Endodermal cell (in vitro differentiated cells): ENCODE results near the gene HRH1. TPM values are rescaled to one million over a fixed set of nuclear protein-coding genes. Genes with fewer than 3 reads are reported as not detected.
"Not testable (repeated sequence)": the region's sequence is repeated elsewhere in the genome, so short reads cannot be mapped to it uniquely, and the experiment has no call there.

Experiments used
- DNase-seq: peaks from one replicate; pipeline ENCODE4 v3.0.0-alpha.2; 2017
- H3K27ac ChIP-seq: 2 replicates; pipeline ENCODE4 v1.5.1; 2013; ENCODE audit warnings: mild to moderate bottlenecking, low read depth, low read length, moderate library complexity
- H3K27me3 ChIP-seq: 2 replicates; pipeline ENCODE4 v1.6.1; 2013; ENCODE audit warnings: mild to moderate bottlenecking, low read length, moderate library complexity; ENCODE audit not compliant: insufficient read depth, control insufficient read depth, poor library complexity, severe bottlenecking
- H3K36me3 ChIP-seq: 2 replicates; pipeline ENCODE4 v1.7.0; 2013; ENCODE audit warnings: mild to moderate bottlenecking, low read length, moderate library complexity; ENCODE audit not compliant: control insufficient read depth, insufficient read depth
- H3K4me1 ChIP-seq: one replicate; pipeline ENCODE4 v1.7.0; 2013; ENCODE audit warnings: low read length; ENCODE audit not compliant: control insufficient read depth, insufficient read depth
- H3K4me3 ChIP-seq: 2 replicates; pipeline ENCODE4 v1.5.1; 2013; ENCODE audit warnings: mild to moderate bottlenecking, low read length, moderate library complexity
- H3K9ac ChIP-seq: 2 replicates; pipeline ENCODE4 v1.6.1; 2013; ENCODE audit warnings: mild to moderate bottlenecking, low read length, moderate library complexity; ENCODE audit not compliant: poor library complexity, severe bottlenecking; ENCODE audit errors: extremely low read depth
- H3K9me3 ChIP-seq: 2 replicates; pipeline ENCODE4 v1.6.1; 2013; ENCODE audit warnings: mild to moderate bottlenecking, low read length, moderate library complexity; ENCODE audit not compliant: control insufficient read depth
- H3K27ac Mint-ChIP-seq: 2 replicates; pipeline ENCODE4 v1.8.0; 2020; ENCODE audit warnings: mixed read lengths
- H3K27me3 Mint-ChIP-seq: 2 replicates; pipeline ENCODE4 v1.8.0; 2021; ENCODE audit warnings: mild to moderate bottlenecking, mixed read lengths; ENCODE audit not compliant: insufficient read depth
- H3K36me3 Mint-ChIP-seq: 2 replicates; pipeline ENCODE4 v1.8.0; 2020; ENCODE audit warnings: low read depth, mixed read lengths
- H3K4me1 Mint-ChIP-seq: 2 replicates; pipeline ENCODE4 v1.8.0; 2020; ENCODE audit warnings: mixed read lengths
- H3K4me3 Mint-ChIP-seq: 2 replicates; pipeline ENCODE4 v1.8.0; 2020; ENCODE audit warnings: mild to moderate bottlenecking, moderate library complexity, mixed read lengths
- H3K9me3 Mint-ChIP-seq: 2 replicates; pipeline ENCODE4 v1.8.0; 2020; ENCODE audit warnings: mild to moderate bottlenecking, mixed read lengths
- CTCF ChIP-seq: fragments of 200-600 bp; sonication (generic); conservative IDR thresholded peaks from 2 replicates; pipeline ENCODE4 v1.5.0; 2021; ENCODE audit warnings: antibody characterized with exemption, mild to moderate bottlenecking
- WGBS, 2 experiments: methylation state at CpG; one replicate each; pipeline versions ENCODE4 v1.1.5 to v1.1.7; 2013; ENCODE audit warnings: missing lambda C conversion rate in 2 of 2, mixed read lengths in 1 of 2; ENCODE audit not compliant: insufficient coverage in 1 of 2, insufficient read length in 1 of 2; 5-methylcytosine and 5-hydroxymethylcytosine counted together
- total RNA-seq, 2 donors: library from RNA; stranded (reverse); fragmentation: NEBNext Ultra II Directional in 1 of 2; extraction: Animal tissue kit (Norgen Biotek cat#: 25700) in 1 of 2; gene quantifications; 2 replicates in 1 of 2; 3 replicates in 1 of 2; pipeline ENCODE4 v1.2.1, GENCODE V29; 2021

Gene HRH1
- total RNA-seq, 2 donors from 2014 or later = 0.13 TPM; not detected in 1

- Histone ChIP-seq H3K9me3 (no peaks in the 10 kb centered on the region), H3K36me3 (no peaks in the 10 kb centered on the region), H3K4me1 (no peaks in the 10 kb centered on the region), H3K27me3 (no peaks in the 10 kb centered on the region), H3K27ac (no peak overlapping the region), H3K4me3 (no peak overlapping the region), H3K9ac (no peak overlapping the region)
- H3K9me3 Mint-ChIP-seq = no peaks in the 10 kb centered on the region
- peaks cover 13% of the 10 kb centered on the region for H3K27me3 Mint-ChIP-seq
- WGBS, 2 experiments = 92% methylated on average over 7 of the region's 7 CpGs
- H3K4me1 Mint-ChIP-seq = no peaks in the 10 kb centered on the region
- H3K36me3 Mint-ChIP-seq = no peaks in the 10 kb centered on the region
- no peak overlapping the region for H3K4me3 Mint-ChIP-seq
- no peak overlapping the region for H3K27ac Mint-ChIP-seq
- DNase-seq = no peak
- no peak for TF ChIP-seq CTCF
Observed at GRCh38 chr3:11130385-11130784, 23.9 kb upstream of the HRH1 start.

- TF ChIP-seq CTCF = no peak
- no peaks in the 10 kb centered on the region for H3K36me3 Mint-ChIP-seq
- Histone ChIP-seq H3K9me3 (no peaks in the 10 kb centered on the region), H3K27ac (no peak overlapping the region), H3K4me3 (no peak overlapping the region), H3K36me3 (no peaks in the 10 kb centered on the region), H3K9ac (no peak overlapping the region), H3K27me3 (no peaks in the 10 kb centered on the region), H3K4me1 (no peaks in the 10 kb centered on the region)
- H3K4me1 Mint-ChIP-seq = no peaks in the 10 kb centered on the region
- no peak overlapping the region for H3K4me3 Mint-ChIP-seq
- no peak overlapping the region for H3K27ac Mint-ChIP-seq
- DNase-seq = no peak
- H3K27me3 Mint-ChIP-seq = peaks cover 9% of the 10 kb centered on the region
- WGBS, 2 experiments = 64 to 71% methylated on average over 3 to 5 of the region's 5 CpGs
- no peaks in the 10 kb centered on the region for H3K9me3 Mint-ChIP-seq
Observed at GRCh38 chr3:11131371-11131770, 22.9 kb upstream of the HRH1 start.

- not testable (repeated sequence) for H3K27me3 Mint-ChIP-seq, H3K36me3 Mint-ChIP-seq, DNase-seq, H3K9me3 ChIP-seq, H3K27me3 ChIP-seq, H3K27ac Mint-ChIP-seq, H3K9me3 Mint-ChIP-seq, H3K36me3 ChIP-seq, H3K4me3 Mint-ChIP-seq, H3K9ac ChIP-seq, H3K27ac ChIP-seq, H3K4me3 ChIP-seq, H3K4me1 ChIP-seq, H3K4me1 Mint-ChIP-seq
- 81% methylated on average over 6 of the region's 7 CpGs; no CpG with 5 or more reads in 1 of the 2 experiments for WGBS, 2 experiments
Observed at GRCh38 chr3:11131886-11132285, 22.4 kb upstream of the HRH1 start.

- H3K4me1 Mint-ChIP-seq = no peaks in the 10 kb centered on the region
- 84 to 91% methylated on average over 3 to 4 of the region's 4 CpGs for WGBS, 2 experiments
Observed at GRCh38 chr3:11132861-11133260, 21.4 kb upstream of the HRH1 start.

More at GRCh38 chr3:11132861-11133260, 21.4 kb upstream of the HRH1 start:
- Histone ChIP-seq H3K27ac (no peak overlapping the region), H3K36me3 (no peaks in the 10 kb centered on the region), H3K4me1 (no peaks in the 10 kb centered on the region), H3K9ac (no peak overlapping the region), H3K27me3 (no peaks in the 10 kb centered on the region), H3K4me3 (no peak overlapping the region), H3K9me3 (no peaks in the 10 kb centered on the region)
- no peak overlapping the region for H3K27ac Mint-ChIP-seq
- no peak overlapping the region for H3K4me3 Mint-ChIP-seq
- TF ChIP-seq CTCF = no peak
- DNase-seq = no peak
- no peaks in the 10 kb centered on the region for H3K36me3 Mint-ChIP-seq
- H3K9me3 Mint-ChIP-seq = no peaks in the 10 kb centered on the region
- H3K27me3 Mint-ChIP-seq = peaks cover 9% of the 10 kb centered on the region
